ENCODE measurements around the gene SLC19A3.
A peak's percentile ranks its signal among the peaks of the same experiment; 100 is the strongest.
"Not testable (repeated sequence)": the region's sequence is repeated elsewhere in the genome, so short reads cannot be mapped to it uniquely, and the experiment has no call there.

Gene SLC19A3
- total RNA-seq: 0 to 0.11 (median 0) reads per million in 9 experiments

DNA sequence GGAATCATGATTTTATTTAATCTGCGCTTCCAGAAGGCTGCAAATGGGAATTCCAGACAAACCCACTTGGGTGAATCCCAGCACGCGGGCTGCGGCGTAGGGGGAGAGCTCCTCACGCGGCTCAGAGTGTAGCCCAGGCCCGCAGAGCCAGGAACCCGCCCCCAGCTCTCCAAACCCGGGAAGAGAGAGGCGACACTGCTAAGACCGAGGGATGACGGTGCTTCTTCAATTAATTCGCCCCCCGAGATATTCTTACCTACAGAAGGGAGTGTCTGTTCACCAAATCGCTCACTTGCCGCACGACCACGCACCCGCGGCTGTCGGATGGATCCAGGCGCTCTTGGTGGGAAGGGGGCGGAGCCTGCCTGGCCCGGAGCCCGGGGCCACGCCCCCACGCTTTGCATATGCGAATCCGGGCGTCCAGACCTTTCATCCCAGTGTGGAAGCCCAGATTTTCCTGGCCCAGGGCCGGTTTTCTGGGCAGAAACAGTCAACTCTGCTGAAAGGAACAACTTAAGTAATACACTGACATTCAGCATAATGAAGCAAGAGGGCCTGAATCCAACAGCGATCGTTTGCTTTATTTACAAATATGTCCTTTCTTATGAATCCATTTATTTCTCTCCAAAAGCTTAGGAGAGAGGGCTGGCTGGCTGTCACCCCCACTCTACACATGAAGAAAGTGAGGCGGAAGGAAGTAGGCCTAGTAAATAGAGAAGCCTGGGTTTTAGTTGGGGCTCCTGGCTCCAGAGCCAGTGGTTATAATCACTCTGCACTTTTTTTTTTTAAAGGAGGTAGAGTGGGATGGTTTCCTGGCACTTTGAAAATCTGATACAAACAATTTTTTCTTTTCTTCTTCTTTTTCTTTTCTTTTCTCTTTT, at the start of gene SLC19A3:
TSS of gene SLC19A3 (minus strand) at position 342 of the 881 bp plus-strand sequence. CDS start 15,710 bp downstream, outside the sequence.
- no peaks in the 10 kb centered on the region for H3K36me3 Mint-ChIP-seq (ENCODE audit: insufficient read depth)

DNA sequence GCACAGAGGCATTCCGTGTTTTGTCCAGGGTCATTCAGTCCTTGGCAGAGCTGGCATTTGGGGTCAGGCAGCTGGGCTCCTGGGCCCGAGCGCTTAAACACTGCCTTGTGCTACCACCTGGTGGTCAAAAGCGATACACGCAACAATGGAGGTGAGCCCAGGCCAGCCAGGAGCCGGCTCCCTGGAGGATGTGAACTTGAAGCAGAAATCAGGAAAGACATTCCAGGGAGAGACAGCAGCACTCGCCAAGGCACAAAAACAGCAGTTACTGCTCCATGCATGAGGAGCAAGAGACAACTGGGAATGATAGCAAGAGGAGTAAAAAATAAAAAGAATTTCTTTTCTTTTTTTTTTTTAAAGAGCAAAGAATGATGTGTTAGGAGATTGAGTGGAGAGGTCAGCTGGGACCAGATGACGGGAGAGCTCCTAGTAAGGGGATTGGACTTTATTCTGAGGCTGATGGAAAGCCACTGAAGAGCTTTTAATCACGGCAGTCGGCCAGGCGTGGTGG, 48.6 kb upstream of the SLC19A3 start:
- Mint-ChIP-seq H3K27me3 (peaks cover 0 to under 1% of the 10 kb centered on the region in 2 donors), H3K9me3 (no peaks in the 10 kb centered on the region), H3K4me1 (ENCODE audit: low read depth in 2 of 2) (peaks cover 0 to 4% of the 10 kb centered on the region in 2 donors), H3K4me3 (no peak overlapping the region), H3K36me3 (ENCODE audit: insufficient read depth) (no peaks in the 10 kb centered on the region), H3K27ac (peak overlapping the region in 1 of 2 donors; percentile 55)
- ATAC-seq (replicated peaks) (peak; percentile 83), DNase-seq (peak; percentile 34 to 48 (median 40))

More for the DNA sequence above, at the start of gene SLC19A3:
- Mint-ChIP-seq H3K27me3 (peaks cover 22 to 33% of the 10 kb centered on the region in 2 donors), H3K27ac (no peak within 1 kb of the TSS), H3K4me3 (peak within 1 kb of the TSS in 1 of 2 donors; percentile 21), H3K4me1 (ENCODE audit: low read depth in 2 of 2) (peaks cover 0 to 4% of the 10 kb centered on the region in 2 donors), H3K9me3 (no peaks in the 10 kb centered on the region)
- DNase-seq (no peak), ATAC-seq (replicated peaks) (no peak)

DNA sequence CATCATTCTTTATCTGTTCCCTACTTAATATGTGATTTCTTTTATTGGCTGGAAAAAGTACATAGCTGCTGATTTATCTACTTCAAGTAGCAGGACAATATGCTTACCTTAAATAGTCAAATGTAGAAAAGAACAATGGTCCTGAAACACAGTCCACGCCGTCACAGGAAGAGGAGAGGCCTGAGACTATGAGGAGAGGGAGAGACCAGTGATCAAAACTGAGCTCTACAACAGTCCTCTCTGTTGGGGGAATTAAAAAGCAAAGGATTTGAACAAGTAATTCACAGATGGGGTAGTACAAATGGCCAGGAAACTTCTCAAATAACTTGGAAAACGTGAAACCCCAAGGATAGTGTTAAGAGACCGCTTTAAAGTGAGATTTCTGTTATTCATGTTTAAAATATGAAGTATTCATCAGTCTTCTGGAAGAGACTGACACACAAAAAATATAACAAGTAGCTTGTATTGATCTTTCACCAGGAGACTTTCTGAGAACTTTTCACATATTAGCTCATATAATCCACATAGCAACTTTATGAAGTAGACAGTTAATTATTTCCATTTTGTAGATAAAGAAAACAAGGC, 48.1 kb upstream of the SLC19A3 start:
- no peaks in the 10 kb centered on the region for H3K9me3 Mint-ChIP-seq
- H3K27ac Mint-ChIP-seq: peak overlapping the region in 1 of 2 donors; percentile 55
- ATAC-seq (replicated peaks) (no peak), DNase-seq (no peak)
- H3K4me1 Mint-ChIP-seq (ENCODE audit: low read depth in 2 of 2): peaks cover 0 to 4% of the 10 kb centered on the region in 2 donors
- no peaks in the 10 kb centered on the region for H3K36me3 Mint-ChIP-seq (ENCODE audit: insufficient read depth)
- H3K4me3 Mint-ChIP-seq: no peak overlapping the region
- H3K27me3 Mint-ChIP-seq: peaks cover 0 to 6% of the 10 kb centered on the region in 2 donors

- H3K9me3 Mint-ChIP-seq: no peaks in the 10 kb centered on the region
- H3K4me3 Mint-ChIP-seq: no peak overlapping the region
- DNase-seq (no peak), ATAC-seq (replicated peaks) (no peak)
- H3K27ac Mint-ChIP-seq: no peak overlapping the region
- H3K27me3 Mint-ChIP-seq: peaks cover 0 to 10% of the 10 kb centered on the region in 2 donors
- H3K4me1 Mint-ChIP-seq (ENCODE audit: low read depth in 2 of 2): peaks cover 0 to 4% of the 10 kb centered on the region in 2 donors
- no peaks in the 10 kb centered on the region for H3K36me3 Mint-ChIP-seq (ENCODE audit: insufficient read depth)
Measured at GRCh38 chr2:227761740-227762476, 44.1 kb upstream of the SLC19A3 start.

- ATAC-seq (replicated peaks) (no peak), DNase-seq (no peak)
- Mint-ChIP-seq H3K4me3 (no peak overlapping the region), H3K4me1 (ENCODE audit: low read depth in 2 of 2) (no peaks in the 10 kb centered on the region), H3K36me3 (ENCODE audit: insufficient read depth) (no peaks in the 10 kb centered on the region), H3K27me3 (peaks cover 0 to 10% of the 10 kb centered on the region in 2 donors), H3K9me3 (no peaks in the 10 kb centered on the region), H3K27ac (no peak overlapping the region)
Measured at GRCh38 chr2:227759411-227760118, 41.7 kb upstream of the SLC19A3 start.

GRCh38 chr2:227756261-227756660, 38.4 kb upstream of the SLC19A3 start:
- not testable (repeated sequence) for ATAC-seq (replicated peaks); H3K27ac Mint-ChIP-seq; H3K36me3 Mint-ChIP-seq (ENCODE audit: insufficient read depth)

GRCh38 chr2:227748079-227748478, 30.3 kb upstream of the SLC19A3 start:
- no peak overlapping the region for H3K4me3 Mint-ChIP-seq
- H3K9me3 Mint-ChIP-seq: no peaks in the 10 kb centered on the region
- peaks cover 3% of the 10 kb centered on the region for H3K36me3 Mint-ChIP-seq (ENCODE audit: insufficient read depth)
- H3K27me3 Mint-ChIP-seq: peaks cover 12 to 23% of the 10 kb centered on the region in 2 donors
- DNase-seq: no peak
- ATAC-seq (replicated peaks): no peak
- no peaks in the 10 kb centered on the region for H3K4me1 Mint-ChIP-seq (ENCODE audit: low read depth in 2 of 2)
- H3K27ac Mint-ChIP-seq: no peak overlapping the region

More at GRCh38 chr2:227756261-227756660, 38.4 kb upstream of the SLC19A3 start:
- not testable (repeated sequence) for H3K4me3 Mint-ChIP-seq; DNase-seq; H3K27me3 Mint-ChIP-seq; H3K4me1 Mint-ChIP-seq (ENCODE audit: low read depth in 2 of 2); H3K9me3 Mint-ChIP-seq

DNA sequence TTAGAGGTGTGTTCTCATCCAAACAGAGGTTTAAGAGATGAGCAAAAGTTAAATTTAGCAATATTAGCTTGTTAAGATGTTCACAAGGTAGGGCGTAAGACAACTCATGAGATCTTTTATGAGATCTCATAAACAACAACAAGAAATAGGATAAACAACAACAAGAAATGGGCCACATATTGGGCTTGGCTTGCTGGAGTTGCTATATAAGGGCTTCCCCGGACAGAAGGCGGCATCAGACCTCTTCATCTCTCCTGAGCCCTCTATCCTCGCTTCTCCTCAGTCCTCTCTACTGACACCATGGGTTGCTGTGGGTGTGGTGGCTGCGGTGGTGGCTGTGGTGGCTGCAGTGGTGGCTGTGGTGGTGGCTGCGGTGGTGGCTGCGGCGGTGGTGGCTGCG, 27.8 kb upstream of the SLC19A3 start, which contains the start of gene SCYGR8:
TSS of gene SCYGR8 (plus strand) at position 301 of the 400 bp plus-strand sequence. CDS start at position 301, 0 bp downstream.
- H3K36me3 Mint-ChIP-seq (ENCODE audit: insufficient read depth): peaks cover 3% of the 10 kb centered on the region
- H3K9me3 Mint-ChIP-seq: no peaks in the 10 kb centered on the region
- no peak within 1 kb of the TSS for H3K4me3 Mint-ChIP-seq
- H3K4me1 Mint-ChIP-seq (ENCODE audit: low read depth in 2 of 2): no peaks in the 10 kb centered on the region
- no peak within 1 kb of the TSS for H3K27ac Mint-ChIP-seq
- no peak for DNase-seq
- no peak for ATAC-seq (replicated peaks)
- peaks cover 6 to 23% of the 10 kb centered on the region in 2 donors for H3K27me3 Mint-ChIP-seq

GRCh38 chr2:227740705-227741104, 22.9 kb upstream of the SLC19A3 start:
- not testable (repeated sequence) for DNase-seq; H3K9me3 Mint-ChIP-seq; ATAC-seq (replicated peaks); H3K4me3 Mint-ChIP-seq; H3K27ac Mint-ChIP-seq; H3K4me1 Mint-ChIP-seq (ENCODE audit: low read depth in 2 of 2); H3K36me3 Mint-ChIP-seq (ENCODE audit: insufficient read depth)
- H3K27me3 Mint-ChIP-seq: peaks cover 12 to 33% of the 10 kb centered on the region in 2 donors

GRCh38 chr2:227739351-227739750, 21.5 kb upstream of the SLC19A3 start:
- H3K4me3 Mint-ChIP-seq: no peak overlapping the region
- no peaks in the 10 kb centered on the region for H3K4me1 Mint-ChIP-seq (ENCODE audit: low read depth in 2 of 2)

GRCh38 chr2:227728035-227728434, 10.2 kb upstream of the SLC19A3 start, which contains the start of gene SCYGR7:
SCYGR7 (plus strand) TSS chr2:227728335; CDS start chr2:227728335, 0 bp downstream.
- no peak for ATAC-seq (replicated peaks)
- Mint-ChIP-seq H3K4me1 (ENCODE audit: low read depth in 2 of 2) (no peaks in the 10 kb centered on the region), H3K36me3 (ENCODE audit: insufficient read depth) (peaks cover 4% of the 10 kb centered on the region)

More at GRCh38 chr2:227739351-227739750, 21.5 kb upstream of the SLC19A3 start:
- ATAC-seq (replicated peaks): no peak
- Mint-ChIP-seq H3K36me3 (ENCODE audit: insufficient read depth) (no peaks in the 10 kb centered on the region), H3K9me3 (no peaks in the 10 kb centered on the region), H3K27ac (no peak overlapping the region), H3K27me3 (peaks cover 12 to 33% of the 10 kb centered on the region in 2 donors)
- no peak for DNase-seq

DNA sequence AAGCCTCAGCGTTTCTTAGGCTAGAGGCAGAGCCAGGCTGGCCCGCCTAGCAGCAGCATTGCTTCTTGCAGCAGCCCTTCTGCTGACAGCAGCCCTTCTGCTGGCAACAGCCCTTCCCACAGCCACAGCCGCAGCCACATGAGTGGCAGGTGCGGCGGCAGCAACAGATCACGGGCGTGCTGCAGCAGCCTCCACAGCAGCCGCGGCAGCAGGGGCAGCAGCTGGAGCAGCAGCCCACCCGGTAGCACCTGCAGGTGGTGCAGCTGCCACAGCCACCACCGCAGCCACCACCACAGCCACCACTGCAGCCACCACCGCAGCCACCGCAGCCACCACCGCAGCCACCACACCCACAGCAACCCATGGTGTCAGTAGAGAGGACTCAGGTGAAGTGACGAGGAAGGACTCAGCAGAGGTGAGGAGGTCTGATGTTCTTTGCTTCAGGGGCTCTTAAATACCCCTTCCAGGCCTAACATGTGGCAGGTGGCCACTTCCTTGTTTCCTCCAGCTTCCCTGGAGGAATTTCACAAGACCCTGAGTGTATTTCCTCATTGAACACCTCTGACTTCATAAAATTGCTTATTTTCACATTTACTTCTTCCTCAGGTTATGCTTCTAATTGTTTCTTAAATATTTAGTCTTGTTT, 6.7 kb upstream of the SLC19A3 start, which contains the start of gene SCYGR6:
TSS of gene SCYGR6 (minus strand) at position 364 of the 646 bp plus-strand sequence. CDS start at position 364, 0 bp downstream.
- Mint-ChIP-seq H3K4me1 (ENCODE audit: low read depth in 2 of 2) (no peaks in the 10 kb centered on the region), H3K27ac (no peak within 1 kb of the TSS)
- no peak for DNase-seq

More at GRCh38 chr2:227728035-227728434, 10.2 kb upstream of the SLC19A3 start, which contains the start of gene SCYGR7:
- H3K4me3 Mint-ChIP-seq: no peak within 1 kb of the TSS
- H3K9me3 Mint-ChIP-seq: no peaks in the 10 kb centered on the region
- no peak within 1 kb of the TSS for H3K27ac Mint-ChIP-seq
- peaks cover 15 to 37% of the 10 kb centered on the region in 2 donors for H3K27me3 Mint-ChIP-seq
- DNase-seq: no peak

More for the DNA sequence above, 6.7 kb upstream of the SLC19A3 start, which contains the start of gene SCYGR6:
- ATAC-seq (replicated peaks): no peak
- Mint-ChIP-seq H3K36me3 (ENCODE audit: insufficient read depth) (peaks cover 4% of the 10 kb centered on the region), H3K4me3 (no peak within 1 kb of the TSS), H3K9me3 (no peaks in the 10 kb centered on the region), H3K27me3 (peaks cover 29 to 44% of the 10 kb centered on the region in 2 donors)

Data from effector memory CD8-positive, alpha-beta T cell (primary cell).